ENCODE measurements around the gene ETV2.

ETV2 gene

DNA sequence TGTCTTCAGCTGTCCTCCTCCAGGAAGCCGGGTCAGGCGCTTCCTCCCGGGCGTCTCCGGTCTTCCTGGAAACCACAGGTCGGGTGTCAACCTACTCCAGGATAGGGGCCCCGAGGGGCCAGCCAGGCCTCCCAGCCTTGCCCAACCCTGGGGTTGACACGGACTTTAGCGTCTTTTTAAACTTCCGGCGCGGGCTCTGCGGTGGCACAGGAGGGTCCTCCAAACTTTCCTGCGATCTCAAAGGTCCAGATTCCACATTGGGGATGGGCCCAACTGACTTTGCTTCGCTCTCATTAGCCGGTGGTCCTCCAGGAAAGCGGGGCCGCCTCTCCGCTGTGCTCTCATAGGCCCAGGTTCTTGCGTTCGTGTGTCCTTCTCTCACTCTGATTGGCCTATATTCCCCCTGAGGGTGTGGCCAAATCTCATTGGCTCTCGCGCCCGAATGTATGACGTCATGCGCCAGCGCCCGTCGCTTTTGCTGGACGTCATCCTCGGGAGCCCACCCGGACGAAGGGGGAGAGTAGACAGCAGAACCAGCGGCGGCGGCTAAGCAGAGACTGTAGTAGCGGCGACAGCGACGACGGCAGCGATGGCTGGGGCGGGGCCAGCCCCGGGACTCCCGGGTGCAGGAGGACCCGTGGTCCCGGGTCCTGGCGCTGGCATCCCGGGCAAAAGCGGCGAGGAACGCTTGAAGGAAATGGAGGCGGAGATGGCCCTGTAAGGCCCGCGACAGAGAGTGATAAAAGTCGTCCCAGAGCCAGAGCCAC lies 12.8 kb upstream of the ETV2 start, which contains the start of gene RBM42 (continued):
- TF ChIP-seq ZSCAN5A (tag by site-specific recombination; IDR thresholded peaks at IDR 0.05) (no peak), ZNF571 (tag by site-specific recombination; IDR thresholded peaks at IDR 0.05) (no peak), YY2 (tag by site-specific recombination; IDR thresholded peaks at IDR 0.05) (peak; percentile 96), ZNF488 (tag by site-specific recombination; IDR thresholded peaks at IDR 0.05) (peak; percentile 11; the same call in 1 of the 2 replicates), ZNF335 (tag by site-specific recombination; conservative IDR thresholded peaks at IDR 0.05) (peak; percentile 99), ZNF664 (tag by site-specific recombination; IDR thresholded peaks at IDR 0.05) (no peak), OVOL3 (tag by site-specific recombination; IDR thresholded peaks at IDR 0.05) (peak; percentile 37), ZNF274 (IDR thresholded peaks at IDR 0.05; ENCODE audit: low read length) (no peak), ZNF274 (tag by site-specific recombination; IDR thresholded peaks at IDR 0.05; ENCODE audit: borderline replicate concordance) (no peak), ZNF776 (tag by site-specific recombination; IDR thresholded peaks at IDR 0.05; ENCODE audit: borderline replicate concordance) (no peak), ZNF416 (tag by site-specific recombination; IDR thresholded peaks at IDR 0.05) (no peak), FEZF1 (tag by site-specific recombination; IDR thresholded peaks at IDR 0.05) (no peak), ZNF558 (tag by site-specific recombination; IDR thresholded peaks at IDR 0.05) (no peak; the same call in 1 of the 2 replicates), ZNF174 (tag by site-specific recombination; IDR thresholded peaks at IDR 0.05) (no peak), ZNF501 (tag by site-specific recombination; IDR thresholded peaks at IDR 0.05) (peak; percentile 96), PATZ1 (tag by site-specific recombination; IDR thresholded peaks at IDR 0.05) (peak; percentile 95), ZNF302 (tag by site-specific recombination; IDR thresholded peaks at IDR 0.05; ENCODE audit: low read depth) (no peak), SETDB1 (IDR thresholded peaks at IDR 0.05; ENCODE audit: insufficient read length, low read length) (no peak), ZNF658 (tag by site-specific recombination; IDR thresholded peaks at IDR 0.05) (no peak), KLF9 (tag by site-specific recombination; IDR thresholded peaks at IDR 0.05; ENCODE audit: low read depth) (peak; percentile 72), ZBTB20 (tag by site-specific recombination; IDR thresholded peaks at IDR 0.05) (peak; percentile 79), ZNF549 (tag by site-specific recombination; IDR thresholded peaks at IDR 0.05) (no peak), ZFHX2 (tag by site-specific recombination; conservative IDR thresholded peaks at IDR 0.05) (peak; percentile 80), ZNF529 (tag by site-specific recombination; IDR thresholded peaks at IDR 0.05; ENCODE audit: insufficient replicate concordance) (no peak), ZNF157 (tag by site-specific recombination; IDR thresholded peaks at IDR 0.05) (no peak), ZNF624 (tag by site-specific recombination; IDR thresholded peaks at IDR 0.05) (no peak), ZBTB21 (tag by site-specific recombination; IDR thresholded peaks at IDR 0.05) (peak; percentile 100)
- TF ChIP-seq, protein P1, sequence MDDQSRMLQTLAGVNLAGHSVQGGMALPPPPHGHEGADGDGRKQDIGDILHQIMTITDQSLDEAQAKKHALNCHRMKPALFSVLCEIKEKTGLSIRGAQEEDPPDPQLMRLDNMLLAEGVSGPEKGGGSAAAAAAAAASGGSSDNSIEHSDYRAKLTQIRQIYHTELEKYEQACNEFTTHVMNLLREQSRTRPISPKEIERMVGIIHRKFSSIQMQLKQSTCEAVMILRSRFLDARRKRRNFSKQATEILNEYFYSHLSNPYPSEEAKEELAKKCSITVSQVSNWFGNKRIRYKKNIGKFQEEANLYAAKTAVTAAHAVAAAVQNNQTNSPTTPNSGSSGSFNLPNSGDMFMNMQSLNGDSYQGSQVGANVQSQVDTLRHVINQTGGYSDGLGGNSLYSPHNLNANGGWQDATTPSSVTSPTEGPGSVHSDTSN (CRISPR knock-in tag; IDR thresholded peaks at IDR 0.05), result peak; percentile 70
- TF ChIP-seq, protein P2, sequence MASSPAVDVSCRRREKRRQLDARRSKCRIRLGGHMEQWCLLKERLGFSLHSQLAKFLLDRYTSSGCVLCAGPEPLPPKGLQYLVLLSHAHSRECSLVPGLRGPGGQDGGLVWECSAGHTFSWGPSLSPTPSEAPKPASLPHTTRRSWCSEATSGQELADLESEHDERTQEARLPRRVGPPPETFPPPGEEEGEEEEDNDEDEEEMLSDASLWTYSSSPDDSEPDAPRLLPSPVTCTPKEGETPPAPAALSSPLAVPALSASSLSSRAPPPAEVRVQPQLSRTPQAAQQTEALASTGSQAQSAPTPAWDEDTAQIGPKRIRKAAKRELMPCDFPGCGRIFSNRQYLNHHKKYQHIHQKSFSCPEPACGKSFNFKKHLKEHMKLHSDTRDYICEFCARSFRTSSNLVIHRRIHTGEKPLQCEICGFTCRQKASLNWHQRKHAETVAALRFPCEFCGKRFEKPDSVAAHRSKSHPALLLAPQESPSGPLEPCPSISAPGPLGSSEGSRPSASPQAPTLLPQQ (tag by site-specific recombination; IDR thresholded peaks at IDR 0.05), result peak; percentile 95
- TF ChIP-seq, protein P3, sequence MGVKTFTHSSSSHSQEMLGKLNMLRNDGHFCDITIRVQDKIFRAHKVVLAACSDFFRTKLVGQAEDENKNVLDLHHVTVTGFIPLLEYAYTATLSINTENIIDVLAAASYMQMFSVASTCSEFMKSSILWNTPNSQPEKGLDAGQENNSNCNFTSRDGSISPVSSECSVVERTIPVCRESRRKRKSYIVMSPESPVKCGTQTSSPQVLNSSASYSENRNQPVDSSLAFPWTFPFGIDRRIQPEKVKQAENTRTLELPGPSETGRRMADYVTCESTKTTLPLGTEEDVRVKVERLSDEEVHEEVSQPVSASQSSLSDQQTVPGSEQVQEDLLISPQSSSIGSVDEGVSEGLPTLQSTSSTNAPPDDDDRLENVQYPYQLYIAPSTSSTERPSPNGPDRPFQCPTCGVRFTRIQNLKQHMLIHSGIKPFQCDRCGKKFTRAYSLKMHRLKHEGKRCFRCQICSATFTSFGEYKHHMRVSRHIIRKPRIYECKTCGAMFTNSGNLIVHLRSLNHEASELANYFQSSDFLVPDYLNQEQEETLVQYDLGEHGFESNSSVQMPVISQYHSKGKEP (tag by site-specific recombination; IDR thresholded peaks at IDR 0.05), result no peak
